PFSK-1 (cell line): ENCODE measurements around the gene ADD3.

Experiments
- FOXP2 ChIP-seq: optimal IDR thresholded peaks from 2 replicates; pipeline ENCODE3; 2011; ENCODE audit warnings: borderline replicate concordance, control low read depth, inconsistent platforms; ENCODE audit not compliant: insufficient read depth; ENCODE audit errors: extremely low read length, extremely low read depth
- POLR2AphosphoS5 ChIP-seq: IDR thresholded peaks from 2 replicates; pipeline ENCODE4 v1.6.1; 2012; ENCODE audit warnings: low read depth, mild to moderate bottlenecking, control low read depth, low read length, moderate library complexity
- SIN3A ChIP-seq: IDR thresholded peaks from 2 replicates; pipeline ENCODE4 v1.6.1; 2012; ENCODE audit warnings: mild to moderate bottlenecking, low read length, moderate library complexity, borderline replicate concordance; ENCODE audit not compliant: insufficient read depth
- TAF1 ChIP-seq: IDR thresholded peaks from 2 replicates; pipeline ENCODE4 v1.6.1; 2012; ENCODE audit warnings: low read length, control low read depth, borderline replicate concordance; ENCODE audit not compliant: insufficient read depth
- TF ChIP-seq, protein P1 (sequence below), 2 experiments: IDR thresholded peaks; 2 replicates each; pipeline versions ENCODE4 v1.6.1 to v1.8.0; 2011 to 2012; ENCODE audit warnings: low read depth in 2 of 2, low read length in 2 of 2, control low read depth in 1 of 2, inconsistent platforms in 1 of 2, mild to moderate bottlenecking in 1 of 2, moderate library complexity in 1 of 2; ENCODE audit not compliant: insufficient read depth in 1 of 2

ADD3 gene

DNA sequence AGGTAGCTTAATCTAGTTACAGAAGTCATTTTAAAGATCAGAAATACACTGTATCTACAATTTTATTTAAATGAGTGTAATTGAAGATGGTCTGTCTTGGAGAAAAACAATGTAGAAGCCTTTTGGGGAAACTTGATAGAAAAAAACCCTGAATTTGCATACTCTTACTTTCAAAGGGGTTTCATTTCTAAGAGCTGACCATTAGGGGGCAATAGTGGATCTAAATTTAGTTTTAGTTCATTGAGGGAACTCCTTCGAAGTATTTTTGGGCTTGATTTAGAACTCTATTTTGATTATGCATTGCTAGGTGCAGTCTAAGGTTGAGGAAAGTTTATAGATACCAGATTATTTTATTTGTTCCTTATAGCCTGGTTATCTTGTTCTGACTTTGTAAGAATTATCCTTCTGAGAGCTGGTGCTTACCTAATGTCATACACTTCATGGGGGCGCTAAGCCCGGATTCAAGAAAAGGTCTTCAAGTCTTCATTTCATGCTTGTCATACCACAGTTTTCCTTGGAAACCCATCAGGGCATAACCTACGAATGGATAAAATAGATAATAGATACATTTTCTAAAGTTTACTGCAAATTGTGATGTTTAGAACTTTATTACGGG is 130.5 kb downstream of the ADD3 start:
- TF ChIP-seq FOXP2 (no peak), TAF1 (no peak), POLR2AphosphoS5 (no peak), SIN3A (no peak)
- TF ChIP-seq, protein P1, sequence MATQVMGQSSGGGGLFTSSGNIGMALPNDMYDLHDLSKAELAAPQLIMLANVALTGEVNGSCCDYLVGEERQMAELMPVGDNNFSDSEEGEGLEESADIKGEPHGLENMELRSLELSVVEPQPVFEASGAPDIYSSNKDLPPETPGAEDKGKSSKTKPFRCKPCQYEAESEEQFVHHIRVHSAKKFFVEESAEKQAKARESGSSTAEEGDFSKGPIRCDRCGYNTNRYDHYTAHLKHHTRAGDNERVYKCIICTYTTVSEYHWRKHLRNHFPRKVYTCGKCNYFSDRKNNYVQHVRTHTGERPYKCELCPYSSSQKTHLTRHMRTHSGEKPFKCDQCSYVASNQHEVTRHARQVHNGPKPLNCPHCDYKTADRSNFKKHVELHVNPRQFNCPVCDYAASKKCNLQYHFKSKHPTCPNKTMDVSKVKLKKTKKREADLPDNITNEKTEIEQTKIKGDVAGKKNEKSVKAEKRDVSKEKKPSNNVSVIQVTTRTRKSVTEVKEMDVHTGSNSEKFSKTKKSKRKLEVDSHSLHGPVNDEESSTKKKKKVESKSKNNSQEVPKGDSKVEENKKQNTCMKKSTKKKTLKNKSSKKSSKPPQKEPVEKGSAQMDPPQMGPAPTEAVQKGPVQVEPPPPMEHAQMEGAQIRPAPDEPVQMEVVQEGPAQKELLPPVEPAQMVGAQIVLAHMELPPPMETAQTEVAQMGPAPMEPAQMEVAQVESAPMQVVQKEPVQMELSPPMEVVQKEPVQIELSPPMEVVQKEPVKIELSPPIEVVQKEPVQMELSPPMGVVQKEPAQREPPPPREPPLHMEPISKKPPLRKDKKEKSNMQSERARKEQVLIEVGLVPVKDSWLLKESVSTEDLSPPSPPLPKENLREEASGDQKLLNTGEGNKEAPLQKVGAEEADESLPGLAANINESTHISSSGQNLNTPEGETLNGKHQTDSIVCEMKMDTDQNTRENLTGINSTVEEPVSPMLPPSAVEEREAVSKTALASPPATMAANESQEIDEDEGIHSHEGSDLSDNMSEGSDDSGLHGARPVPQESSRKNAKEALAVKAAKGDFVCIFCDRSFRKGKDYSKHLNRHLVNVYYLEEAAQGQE (IDR thresholded peaks at IDR 0.05; ENCODE audit: insufficient read depth in 1 of 2, low read depth in 2 of 2, low read length in 2 of 2): no peak

DNA sequence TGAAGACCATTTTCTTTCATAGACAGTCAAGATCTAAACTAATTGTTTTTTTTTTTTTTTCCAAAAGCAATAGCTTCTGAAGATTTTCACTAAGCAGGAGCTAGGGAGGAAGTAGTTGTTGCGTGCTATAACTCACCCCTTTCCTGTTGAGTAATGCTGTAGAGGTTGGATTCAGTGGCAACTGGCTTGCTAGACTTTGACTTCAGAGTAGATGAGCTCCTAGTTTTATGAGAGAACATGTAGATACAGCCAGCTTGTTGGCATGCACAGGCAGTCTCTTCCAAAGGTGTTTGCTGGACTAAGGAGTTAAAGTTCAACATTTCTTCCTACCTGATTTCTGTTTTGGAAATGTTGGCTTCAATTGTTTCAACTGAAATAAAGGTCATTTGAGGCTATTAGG is 133.4 kb downstream of the ADD3 start:
- no peak for TF ChIP-seq POLR2AphosphoS5
- no peak for TF ChIP-seq TAF1
- TF ChIP-seq SIN3A: no peak
- no peak for TF ChIP-seq FOXP2
- TF ChIP-seq, protein P1 (IDR thresholded peaks at IDR 0.05; ENCODE audit: insufficient read depth in 1 of 2, low read depth in 2 of 2, low read length in 2 of 2): no peak

DNA sequence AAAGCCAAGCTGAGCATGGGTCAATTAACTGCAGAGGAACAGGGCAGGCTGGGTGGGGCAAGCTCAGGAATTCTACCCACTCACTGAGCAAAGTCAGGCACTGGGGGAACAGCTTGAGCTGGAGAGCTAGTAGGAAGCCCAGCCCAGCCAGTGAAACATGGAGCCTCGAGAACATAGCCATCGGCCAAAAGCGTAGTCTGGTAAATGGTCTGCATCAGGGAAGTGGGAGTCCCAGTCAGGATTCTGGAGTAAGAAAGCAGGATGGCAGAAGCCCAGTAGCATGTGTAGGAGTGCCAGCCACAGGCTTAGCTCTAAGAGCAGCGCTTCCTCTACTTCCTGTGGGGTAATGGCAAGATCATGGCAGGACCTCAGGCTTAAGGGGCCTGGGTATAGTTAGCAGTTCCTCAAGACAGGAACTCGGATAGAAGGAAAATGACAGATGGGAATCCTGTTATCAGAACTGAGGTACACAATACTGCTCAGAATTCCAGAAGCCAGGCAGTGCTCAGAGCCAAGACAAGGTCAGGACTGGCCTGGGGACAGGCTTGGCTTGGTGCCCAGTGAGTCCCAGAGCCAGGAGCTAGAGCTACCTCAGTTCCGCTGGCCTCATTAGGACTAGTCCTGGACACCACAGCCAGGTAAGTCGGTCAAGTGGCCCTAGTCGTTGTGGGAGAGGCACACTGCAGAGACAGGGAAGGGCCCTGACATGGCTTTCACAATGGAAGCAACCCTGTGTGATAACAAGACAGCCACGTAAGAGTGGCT is 134.3 kb downstream of the ADD3 start:
- TF ChIP-seq FOXP2 (no peak), TAF1 (no peak), SIN3A (no peak), POLR2AphosphoS5 (no peak)
- TF ChIP-seq, protein P1 (IDR thresholded peaks at IDR 0.05; ENCODE audit: insufficient read depth in 1 of 2, low read depth in 2 of 2, low read length in 2 of 2): no peak

DNA sequence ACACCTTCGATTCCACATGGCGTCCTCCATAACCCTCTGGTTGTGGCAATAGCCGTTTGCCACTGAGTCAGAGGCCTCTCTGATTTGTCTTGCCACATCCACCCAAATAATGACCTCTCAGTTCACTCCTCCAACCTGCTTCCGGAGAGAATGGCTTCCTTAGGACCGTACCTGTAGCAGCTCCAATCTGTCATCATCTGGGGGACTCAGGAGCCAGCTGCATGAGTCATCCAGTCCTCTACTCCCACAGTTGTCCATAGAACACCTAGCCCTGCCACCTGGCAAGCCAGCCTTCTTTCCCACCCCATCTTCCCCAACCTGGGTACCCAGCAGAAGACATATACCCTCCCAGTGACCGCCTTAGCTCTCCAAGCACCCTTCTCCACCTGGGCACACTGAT is 135.2 kb downstream of the ADD3 start:
- TF ChIP-seq TAF1: no peak
- TF ChIP-seq, protein P1 (IDR thresholded peaks at IDR 0.05; ENCODE audit: insufficient read depth in 1 of 2, low read depth in 2 of 2, low read length in 2 of 2): no peak
- TF ChIP-seq FOXP2: no peak
- 0 out of 2 replicates have a peak, but pooled peaks have one; percentile 28 for TF ChIP-seq POLR2AphosphoS5
- TF ChIP-seq SIN3A: no peak

DNA sequence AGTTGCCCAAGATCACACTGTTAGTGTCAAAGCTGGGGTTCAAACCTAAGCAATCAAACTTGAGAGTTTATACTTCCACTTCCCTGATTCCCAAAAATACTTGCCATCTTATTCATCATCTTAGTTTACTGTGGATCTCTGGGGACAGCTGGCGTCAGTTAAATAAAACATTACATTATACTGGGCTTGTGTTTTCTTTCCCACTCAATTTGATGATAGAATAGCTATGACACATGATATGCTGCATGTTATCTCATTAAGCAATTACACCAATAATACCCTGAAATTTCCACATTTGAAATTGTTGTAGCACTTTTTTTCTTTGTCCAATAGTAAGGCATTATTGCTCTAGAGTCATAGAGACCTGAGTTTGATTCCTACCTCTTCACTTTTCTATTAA is 136.7 kb downstream of the ADD3 start:
- TF ChIP-seq SIN3A: no peak
